Measurements from ENCODE around the gene DOCK9.

The DOCK9 gene

GRCh38 chr13:98976338-98976737 is 1.5 kb downstream of the DOCK9 start:
- no peak overlapping the region for H3K4me3 ChIP-seq (ENCODE audit: low read length)
- no peak for TF ChIP-seq ZNF274 (IDR thresholded peaks at IDR 0.05; ENCODE audit: low read depth, low read length)

GRCh38 chr13:98975822-98976261 is 2.0 kb downstream of the DOCK9 start:
- TF ChIP-seq ZNF274 (IDR thresholded peaks at IDR 0.05; ENCODE audit: low read depth, low read length): no peak
- no peak overlapping the region for H3K4me3 ChIP-seq (ENCODE audit: low read length)

- H3K4me3 ChIP-seq (ENCODE audit: low read length): no peak overlapping the region
- no peak for TF ChIP-seq ZNF274 (IDR thresholded peaks at IDR 0.05; ENCODE audit: low read depth, low read length)
These were observed 3.8 kb downstream of the DOCK9 start for GRCh38 chr13:98974053-98974452.

- H3K4me3 ChIP-seq (ENCODE audit: low read length): no peak overlapping the region
- TF ChIP-seq ZNF274 (IDR thresholded peaks at IDR 0.05; ENCODE audit: low read depth, low read length): no peak
These were observed 5.2 kb downstream of the DOCK9 start for GRCh38 chr13:98972627-98973026.

- H3K4me3 ChIP-seq (ENCODE audit: low read length): no peak overlapping the region
- TF ChIP-seq ZNF274 (IDR thresholded peaks at IDR 0.05; ENCODE audit: low read depth, low read length): no peak
These were observed 5.8 kb downstream of the DOCK9 start for GRCh38 chr13:98972059-98972458.

- H3K4me3 ChIP-seq (ENCODE audit: low read length): no peak overlapping the region
- no peak for TF ChIP-seq ZNF274 (IDR thresholded peaks at IDR 0.05; ENCODE audit: low read depth, low read length)
These were observed 7.5 kb downstream of the DOCK9 start for GRCh38 chr13:98970330-98970729.

- no peak overlapping the region for H3K4me3 ChIP-seq (ENCODE audit: low read length)
- no peak for TF ChIP-seq ZNF274 (IDR thresholded peaks at IDR 0.05; ENCODE audit: low read depth, low read length)
These were observed 10.4 kb downstream of the DOCK9 start for GRCh38 chr13:98967491-98967890.

GRCh38 chr13:98966019-98966418 is 11.8 kb downstream of the DOCK9 start:
- H3K4me3 ChIP-seq (ENCODE audit: low read length): no peak overlapping the region
- no peak for TF ChIP-seq ZNF274 (IDR thresholded peaks at IDR 0.05; ENCODE audit: low read depth, low read length)

- no peak for TF ChIP-seq ZNF274 (IDR thresholded peaks at IDR 0.05; ENCODE audit: low read depth, low read length)
- no peak overlapping the region for H3K4me3 ChIP-seq (ENCODE audit: low read length)
These were observed 12.5 kb downstream of the DOCK9 start for GRCh38 chr13:98965325-98965724.

GRCh38 chr13:98963917-98964316 is 13.9 kb downstream of the DOCK9 start:
- no peak overlapping the region for H3K4me3 ChIP-seq (ENCODE audit: low read length)
- no peak for TF ChIP-seq ZNF274 (IDR thresholded peaks at IDR 0.05; ENCODE audit: low read depth, low read length)

GRCh38 chr13:98962901-98963590 is 14.8 kb downstream of the DOCK9 start:
- no peak overlapping the region for H3K4me3 ChIP-seq (ENCODE audit: low read length)
- TF ChIP-seq ZNF274 (IDR thresholded peaks at IDR 0.05; ENCODE audit: low read depth, low read length): no peak

GRCh38 chr13:98961503-98962105 is 16.3 kb downstream of the DOCK9 start:
- no peak overlapping the region for H3K4me3 ChIP-seq (ENCODE audit: low read length)
- TF ChIP-seq ZNF274 (IDR thresholded peaks at IDR 0.05; ENCODE audit: low read depth, low read length): no peak

GRCh38 chr13:98960606-98961502 is 17.0 kb downstream of the DOCK9 start:
- TF ChIP-seq ZNF274 (IDR thresholded peaks at IDR 0.05; ENCODE audit: low read depth, low read length): no peak
- no peak overlapping the region for H3K4me3 ChIP-seq (ENCODE audit: low read length)

- no peak overlapping the region for H3K4me3 ChIP-seq (ENCODE audit: low read length)
- no peak for TF ChIP-seq ZNF274 (IDR thresholded peaks at IDR 0.05; ENCODE audit: low read depth, low read length)
These were observed 17.9 kb downstream of the DOCK9 start for GRCh38 chr13:98959786-98960605.

Measured in GM08714 (cell line).